Peyer's patch (tissue), 4 donors: ENCODE measurements around the gene PHF5A. TPM values are rescaled to one million over a fixed set of nuclear protein-coding genes. Genes with fewer than 3 reads are reported as not detected.

Experiments
- DNase-seq, 3 donors: peaks; one replicate each; pipeline ENCODE4 v3.0.0-alpha.2; 2017 to 2019
- H3K27ac ChIP-seq, 4 donors: fragments of 200-600 bp; sonication (generic); one replicate each; pipeline ENCODE4 v1.5.1; 2016 to 2019
- H3K27me3 ChIP-seq, 2 donors: fragments of 200-600 bp; sonication (generic); one replicate each; pipeline ENCODE4 v1.5.1; 2019
- H3K36me3 ChIP-seq, 3 donors: fragments of 200-600 bp; sonication (generic); one replicate each; pipeline ENCODE4 v1.5.1; 2016 to 2019
- H3K4me1 ChIP-seq, 4 donors: fragments of 200-600 bp; sonication (generic); one replicate each; pipeline ENCODE4 v1.5.1; 2016 to 2019
- H3K4me3 ChIP-seq, 4 donors: fragments of 200-600 bp; sonication (generic); 1 replicate in 3 of 4; 2 replicates in 1 of 4; pipeline ENCODE4 v1.5.1; 2016 to 2019; ENCODE audit warnings: mild to moderate bottlenecking in 1 of 4
- H3K9me3 ChIP-seq, 4 donors: fragments of 200-600 bp; sonication (generic); one replicate each; pipeline ENCODE4 v1.5.1; 2016 to 2019; ENCODE audit warnings: mild to moderate bottlenecking in 1 of 4
- CTCF ChIP-seq, 6 experiments: fragments of 450-650 bp in 4 of 6; fragments of 200-600 bp in 2 of 6; sonication (generic) in 1 of 6; IDR thresholded peaks; one replicate each; pipeline ENCODE4 v1.5.1; 2017 to 2019; ENCODE audit warnings: antibody characterized with exemption in 6 of 6, mild to moderate bottlenecking in 3 of 6, moderate library complexity in 1 of 6
- POLR2A ChIP-seq, 2 donors: fragments of 450-650 bp; IDR thresholded peaks; one replicate each; pipeline ENCODE4 v1.5.1; 2017; ENCODE audit warnings: antibody characterized with exemption in 2 of 2, mild to moderate bottlenecking in 2 of 2, moderate library complexity in 2 of 2
- total RNA-seq, 4 donors: library from RNA; depleted of rRNA; stranded (reverse); fragments of >200 nt; gene quantifications; one replicate each; pipeline ENCODE4 v1.1.0, GENCODE V29; 2016

PHF5A gene
- total RNA-seq, 4 donors from 2014 or later, result 20.6 to 31.3 (median 23.0) TPM

GRCh38 chr22:41429232-41429950 is 39.1 kb downstream of the PHF5A start:
- DNase-seq, result no peak
- TF ChIP-seq CTCF (IDR thresholded peaks at IDR 0.05) (no peak), POLR2A (IDR thresholded peaks at IDR 0.05) (no peak)
- peaks cover 0 to under 1% (median 0%) of the 10 kb centered on the region in 4 donors for H3K4me1 ChIP-seq
- H3K4me3 ChIP-seq, result no peak overlapping the region
- peaks cover 0 to 25% (median 0%) of the 10 kb centered on the region in 3 donors for H3K36me3 ChIP-seq
- H3K9me3 ChIP-seq, result no peaks in the 10 kb centered on the region
- no peak overlapping the region for H3K27ac ChIP-seq
- no peaks in the 10 kb centered on the region for H3K27me3 ChIP-seq

- Histone ChIP-seq H3K27ac (no peak overlapping the region), H3K27me3 (no peaks in the 10 kb centered on the region), H3K4me3 (no peak overlapping the region), H3K9me3 (no peaks in the 10 kb centered on the region), H3K4me1 (no peaks in the 10 kb centered on the region), H3K36me3 (peaks cover 0 to 13% (median 0%) of the 10 kb centered on the region in 3 donors)
- no peak for DNase-seq
- TF ChIP-seq CTCF (IDR thresholded peaks at IDR 0.05), result no peak
- TF ChIP-seq POLR2A (IDR thresholded peaks at IDR 0.05), result no peak
Measured at GRCh38 chr22:41425660-41426365, 42.7 kb downstream of the PHF5A start.

GRCh38 chr22:41418717-41419116 is 49.8 kb downstream of the PHF5A start:
- TF ChIP-seq CTCF (IDR thresholded peaks at IDR 0.05) (no peak), POLR2A (IDR thresholded peaks at IDR 0.05) (no peak)
- Histone ChIP-seq H3K27ac (peak overlapping the region in 3 of 4 donors; percentile 69 to 91 (median 82)), H3K9me3 (no peaks in the 10 kb centered on the region), H3K36me3 (peaks cover 0 to 2% (median 0%) of the 10 kb centered on the region in 3 donors), H3K27me3 (no peaks in the 10 kb centered on the region), H3K4me3 (no peak overlapping the region), H3K4me1 (peaks cover 3 to 44% (median 16%) of the 10 kb centered on the region in 4 donors)
- no peak for DNase-seq

- no peaks in the 10 kb centered on the region for H3K36me3 ChIP-seq
- TF ChIP-seq POLR2A (IDR thresholded peaks at IDR 0.05) (peak; percentile 40 to 76), CTCF (IDR thresholded peaks at IDR 0.05) (no peak)
- peak in 2 of 3 donors; percentile 88 to 90 for DNase-seq
- no peaks in the 10 kb centered on the region for H3K9me3 ChIP-seq
- peak overlapping the region in 1 of 4 donors; percentile 13 for H3K4me3 ChIP-seq
- peak overlapping the region; percentile 38 to 91 (median 76) for H3K27ac ChIP-seq
- no peaks in the 10 kb centered on the region for H3K27me3 ChIP-seq
- peaks cover 3 to 46% (median 18%) of the 10 kb centered on the region in 4 donors for H3K4me1 ChIP-seq
Measured at GRCh38 chr22:41417622-41418390, 50.7 kb downstream of the PHF5A start.

GRCh38 chr22:41415554-41415953 is 52.9 kb downstream of the PHF5A start:
- Histone ChIP-seq H3K4me1 (peaks cover 3 to 56% (median 28%) of the 10 kb centered on the region in 4 donors), H3K4me3 (peak overlapping the region in 2 of 4 donors; percentile 4 to 65), H3K27ac (peak overlapping the region; percentile 93 to 100 (median 98)), H3K9me3 (no peaks in the 10 kb centered on the region), H3K36me3 (no peaks in the 10 kb centered on the region), H3K27me3 (no peaks in the 10 kb centered on the region)
- no peak for DNase-seq
- TF ChIP-seq CTCF (IDR thresholded peaks at IDR 0.05), result no peak
- TF ChIP-seq POLR2A (IDR thresholded peaks at IDR 0.05), result no peak
